ENCODE data around the gene FGF7. TPM values are rescaled to one million over a fixed set of nuclear protein-coding genes. Genes with fewer than 3 reads are reported as not detected.

FGF7 gene
- total RNA-seq, 2 donors from 2014 or later, result not detected

GRCh38 chr15:49427372-49427771 is 4.3 kb downstream of the FGF7 start:
- Mint-ChIP-seq H3K27me3 (ENCODE audit: insufficient read depth) (no peaks in the 10 kb centered on the region), H3K9me3 (no peaks in the 10 kb centered on the region), H3K27ac (no peak overlapping the region), H3K4me3 (no peak overlapping the region), H3K36me3 (ENCODE audit: low read depth) (no peaks in the 10 kb centered on the region), H3K4me1 (no peaks in the 10 kb centered on the region)
- Histone ChIP-seq H3K9me3 (ENCODE audit: control insufficient read depth, low read length) (no peaks in the 10 kb centered on the region), H3K27ac (ENCODE audit: low read depth, low read length) (no peak overlapping the region), H3K4me1 (ENCODE audit: control insufficient read depth, insufficient read depth, low read length) (peaks cover 9% of the 10 kb centered on the region), H3K36me3 (ENCODE audit: control insufficient read depth, insufficient read depth, low read length) (no peaks in the 10 kb centered on the region), H3K4me3 (ENCODE audit: low read length) (no peak overlapping the region), H3K27me3 (ENCODE audit: control insufficient read depth, insufficient read depth, low read length, poor library complexity, severe bottlenecking) (no peaks in the 10 kb centered on the region), H3K9ac (ENCODE audit: extremely low read depth, low read length, poor library complexity, severe bottlenecking) (no peak overlapping the region)
- no peak for DNase-seq
- TF ChIP-seq CTCF (conservative IDR thresholded peaks at IDR 0.05), result no peak

- H3K36me3 ChIP-seq (ENCODE audit: control insufficient read depth, insufficient read depth, low read length), result no peaks in the 10 kb centered on the region
- Mint-ChIP-seq H3K4me3 (no peak overlapping the region), H3K27me3 (ENCODE audit: insufficient read depth) (no peaks in the 10 kb centered on the region), H3K36me3 (ENCODE audit: low read depth) (no peaks in the 10 kb centered on the region), H3K9me3 (no peaks in the 10 kb centered on the region), H3K27ac (no peak overlapping the region), H3K4me1 (no peaks in the 10 kb centered on the region)
- no peak overlapping the region for H3K27ac ChIP-seq (ENCODE audit: low read depth, low read length)
- no peaks in the 10 kb centered on the region for H3K27me3 ChIP-seq (ENCODE audit: control insufficient read depth, insufficient read depth, low read length, poor library complexity, severe bottlenecking)
- WGBS, 2 experiments (ENCODE audit: insufficient coverage in 1 of 2, insufficient read length in 1 of 2), result 93 to 100% methylated on average over 3 to 5 of the region's 5 CpGs
- H3K4me1 ChIP-seq (ENCODE audit: control insufficient read depth, insufficient read depth, low read length), result peaks cover 6% of the 10 kb centered on the region
- no peak overlapping the region for H3K4me3 ChIP-seq (ENCODE audit: low read length)
- no peaks in the 10 kb centered on the region for H3K9me3 ChIP-seq (ENCODE audit: control insufficient read depth, low read length)
- H3K9ac ChIP-seq (ENCODE audit: extremely low read depth, low read length, poor library complexity, severe bottlenecking), result no peak overlapping the region
- no peak for TF ChIP-seq CTCF (conservative IDR thresholded peaks at IDR 0.05)
- no peak for DNase-seq
Measured at GRCh38 chr15:49428409-49429095, 5.5 kb downstream of the FGF7 start.

GRCh38 chr15:49430046-49430445 is 7.0 kb downstream of the FGF7 start:
- Histone ChIP-seq H3K9me3 (ENCODE audit: control insufficient read depth, low read length) (no peaks in the 10 kb centered on the region), H3K27me3 (ENCODE audit: control insufficient read depth, insufficient read depth, low read length, poor library complexity, severe bottlenecking) (no peaks in the 10 kb centered on the region), H3K4me1 (ENCODE audit: control insufficient read depth, insufficient read depth, low read length) (no peaks in the 10 kb centered on the region), H3K4me3 (ENCODE audit: low read length) (no peak overlapping the region), H3K27ac (ENCODE audit: low read depth, low read length) (no peak overlapping the region), H3K9ac (ENCODE audit: extremely low read depth, low read length, poor library complexity, severe bottlenecking) (no peak overlapping the region), H3K36me3 (ENCODE audit: control insufficient read depth, insufficient read depth, low read length) (no peaks in the 10 kb centered on the region)
- DNase-seq, result no peak
- Mint-ChIP-seq H3K27ac (no peak overlapping the region), H3K4me1 (no peaks in the 10 kb centered on the region), H3K27me3 (ENCODE audit: insufficient read depth) (no peaks in the 10 kb centered on the region), H3K4me3 (no peak overlapping the region), H3K9me3 (no peaks in the 10 kb centered on the region), H3K36me3 (ENCODE audit: low read depth) (no peaks in the 10 kb centered on the region)
- no peak for TF ChIP-seq CTCF (conservative IDR thresholded peaks at IDR 0.05)
- WGBS, 2 experiments (ENCODE audit: insufficient coverage in 1 of 2, insufficient read length in 1 of 2), result 90% methylated on average over 1 of the region's 1 CpG; no CpG with 5 or more reads in 1 of the 2 experiments

All from endodermal cell (in vitro differentiated cells).